Urinary bladder (tissue), 4 donors: Measurements from ENCODE around the gene CFAP141. TPM values are rescaled to one million over a fixed set of nuclear protein-coding genes. Genes with fewer than 3 reads are reported as not detected.
A peak's percentile ranks its signal among the peaks of the same experiment; 100 is the strongest.

Experiments
- DNase-seq: peaks from one replicate; pipeline ENCODE4 v3.0.0-alpha.2; 2015; ENCODE audit errors: extremely low spot score
- H3K27ac ChIP-seq: one replicate; pipeline ENCODE4 v1.5.1; 2013; ENCODE audit warnings: low read depth, mild to moderate bottlenecking, moderate library complexity
- H3K36me3 ChIP-seq: one replicate; pipeline ENCODE4 v1.6.1; 2013; ENCODE audit warnings: mild to moderate bottlenecking, moderate library complexity; ENCODE audit not compliant: insufficient read depth
- H3K4me1 ChIP-seq: one replicate; pipeline ENCODE4 v1.6.1; 2013; ENCODE audit warnings: mild to moderate bottlenecking, moderate library complexity; ENCODE audit not compliant: insufficient read depth
- H3K4me3 ChIP-seq: one replicate; pipeline ENCODE4 v1.5.1; 2013; ENCODE audit warnings: low read depth, low read length
- WGBS: extraction: QIAGEN DNeasy Blood & Tissue Kit; methylation state at CpG from one replicate; pipeline ENCODE4 v1.1.7; 2013; 5-methylcytosine and 5-hydroxymethylcytosine counted together
- polyA plus RNA-seq: library from polyadenylated mRNA; stranded (reverse); fragments of 200-250 nt; gene quantifications from one replicate; pipeline ENCODE4 v1.2.3, GENCODE V29; 2013
- total RNA-seq: library from RNA; depleted of rRNA; stranded (reverse); fragments of >200 nt; gene quantifications from one replicate; pipeline ENCODE4 v1.2.3, GENCODE V29; 2014
- donor health status: healthy with polysubstance abuse.
- donor health status: healthy.

CFAP141 gene
- total and polyA plus RNA-seq, 2 donors: not detected

DNA sequence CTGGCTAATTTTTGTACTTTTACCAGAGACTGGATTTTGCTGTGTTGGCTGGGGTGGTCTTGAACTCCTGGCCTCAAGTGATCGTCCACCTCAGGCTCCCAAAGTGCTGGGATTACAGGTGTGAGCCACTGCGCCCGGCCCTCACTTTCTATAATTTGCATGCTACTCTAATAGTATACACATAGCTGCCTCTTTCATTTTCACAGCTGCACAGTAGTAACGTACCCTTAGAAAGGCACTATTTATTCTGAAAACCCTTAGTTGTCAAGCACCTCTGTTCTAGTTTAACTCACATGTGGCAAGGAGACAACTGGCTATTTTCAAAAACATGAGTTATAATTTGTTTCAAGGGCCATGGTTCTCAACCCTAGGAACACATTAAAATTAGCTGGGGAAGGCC, 31.5 kb downstream of the CFAP141 start:
- 92% methylated on average over 4 of the region's 4 CpGs for WGBS

DNA sequence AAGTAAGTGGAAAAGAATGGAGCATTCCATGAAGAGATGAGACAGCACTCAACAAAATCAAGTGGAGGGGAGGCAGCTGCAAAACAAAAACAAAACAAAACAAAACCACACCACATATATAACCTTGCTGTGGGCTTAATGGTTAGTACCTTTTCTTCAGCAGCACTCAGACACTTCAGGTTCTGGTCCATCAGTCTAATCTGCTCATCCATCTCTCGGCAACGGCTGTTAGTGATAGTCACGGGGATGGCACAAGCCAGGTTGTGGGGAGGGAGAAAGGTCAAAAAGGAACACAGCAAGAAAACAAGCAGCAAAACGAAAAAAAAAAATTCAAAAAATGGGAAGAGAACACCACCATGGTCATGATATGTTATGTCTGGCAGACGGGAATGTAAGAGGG, 34.3 kb downstream of the CFAP141 start:
- WGBS: 91% methylated on average over 5 of the region's 5 CpGs
- H3K4me1 ChIP-seq: no peaks in the 10 kb centered on the region
- H3K36me3 ChIP-seq: peaks cover 2% of the 10 kb centered on the region
- H3K4me3 ChIP-seq: no peak overlapping the region
- H3K27ac ChIP-seq: no peak overlapping the region
- DNase-seq: no peak

More for the DNA sequence above, 31.5 kb downstream of the CFAP141 start:
- H3K4me3 ChIP-seq: no peak overlapping the region
- DNase-seq: no peak
- H3K4me1 ChIP-seq: peaks cover 2% of the 10 kb centered on the region
- H3K36me3 ChIP-seq: peaks cover under 1% of the 10 kb centered on the region
- H3K27ac ChIP-seq: no peak overlapping the region

DNA sequence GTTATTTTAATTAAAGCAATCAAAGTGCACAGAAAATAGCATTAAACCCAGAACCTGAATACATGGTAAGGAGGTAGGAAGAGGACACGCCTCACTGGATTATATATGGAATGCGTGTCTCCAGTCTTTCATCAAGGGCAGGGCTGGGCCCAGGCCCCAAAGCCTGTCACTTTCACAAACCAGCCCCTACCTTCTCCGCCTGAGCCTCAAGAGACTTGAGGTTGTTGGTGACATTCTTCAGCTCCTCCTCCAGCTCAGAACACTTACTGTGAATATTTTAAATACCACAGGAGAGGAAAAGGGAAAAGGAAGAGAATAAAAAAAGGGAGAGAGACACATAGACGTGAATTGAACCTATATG, 34.9 kb downstream of the CFAP141 start:
- no peak overlapping the region for H3K4me3 ChIP-seq
- no peak for DNase-seq
- WGBS: 88% methylated on average over 4 of the region's 4 CpGs
- H3K36me3 ChIP-seq: peaks cover 2% of the 10 kb centered on the region
- no peaks in the 10 kb centered on the region for H3K4me1 ChIP-seq
- H3K27ac ChIP-seq: no peak overlapping the region

DNA sequence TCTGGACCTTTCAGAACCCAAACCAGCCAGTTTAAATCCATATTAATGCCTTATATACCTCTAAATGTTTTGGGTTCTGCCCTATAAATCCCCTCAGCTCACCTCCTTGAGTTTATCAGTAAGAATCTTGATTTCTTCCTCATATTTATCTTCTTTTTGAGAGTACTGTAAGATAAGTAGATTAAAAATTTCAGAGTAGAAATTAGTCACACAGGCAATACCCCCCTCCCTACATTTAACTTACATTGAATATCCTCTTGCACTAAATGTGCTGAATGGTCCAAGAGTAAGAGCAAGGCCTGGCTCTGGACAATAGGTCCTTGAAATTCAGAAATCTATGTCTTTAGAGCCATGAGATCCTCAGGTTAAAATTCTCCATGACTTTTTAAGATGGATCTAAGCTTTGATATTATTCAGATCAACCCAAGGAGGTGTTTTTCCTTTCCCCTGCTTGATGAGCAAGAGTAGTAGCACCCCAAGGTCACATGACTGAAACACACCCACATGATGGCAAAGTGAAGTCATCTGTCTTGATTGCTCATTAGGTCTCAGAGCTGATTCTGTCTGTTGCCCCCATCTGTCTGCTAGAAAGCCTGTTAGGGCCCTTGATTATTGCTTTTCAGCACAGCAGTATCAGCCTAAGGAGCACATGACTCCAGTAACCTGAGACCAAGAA, 35.4 kb downstream of the CFAP141 start:
- Histone ChIP-seq H3K27ac (no peak overlapping the region), H3K36me3 (peaks cover 2% of the 10 kb centered on the region), H3K4me3 (no peak overlapping the region), H3K4me1 (no peaks in the 10 kb centered on the region)
- DNase-seq: no peak

DNA sequence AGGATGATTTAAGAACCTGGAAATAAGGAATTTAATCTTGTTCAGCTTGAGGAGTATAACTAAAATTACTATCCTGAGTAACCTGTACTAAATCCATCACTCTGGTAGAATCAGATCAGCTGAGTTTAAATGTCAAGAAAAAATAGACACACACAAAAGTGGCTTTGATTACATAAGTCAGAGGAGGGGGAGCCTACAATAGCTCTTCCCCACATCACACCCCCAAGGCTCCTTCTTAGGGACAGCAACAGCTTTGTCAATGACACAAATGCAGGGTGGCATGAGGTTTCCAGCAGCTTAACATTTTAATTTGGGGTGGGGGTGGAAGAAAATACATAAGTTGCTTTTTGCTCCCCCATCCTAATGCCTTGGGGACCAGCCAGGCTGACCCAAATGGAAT, 38.7 kb downstream of the CFAP141 start:
- Histone ChIP-seq H3K4me1 (no peaks in the 10 kb centered on the region), H3K27ac (no peak overlapping the region), H3K36me3 (peaks cover 2% of the 10 kb centered on the region), H3K4me3 (no peak overlapping the region)
- DNase-seq: no peak

DNA sequence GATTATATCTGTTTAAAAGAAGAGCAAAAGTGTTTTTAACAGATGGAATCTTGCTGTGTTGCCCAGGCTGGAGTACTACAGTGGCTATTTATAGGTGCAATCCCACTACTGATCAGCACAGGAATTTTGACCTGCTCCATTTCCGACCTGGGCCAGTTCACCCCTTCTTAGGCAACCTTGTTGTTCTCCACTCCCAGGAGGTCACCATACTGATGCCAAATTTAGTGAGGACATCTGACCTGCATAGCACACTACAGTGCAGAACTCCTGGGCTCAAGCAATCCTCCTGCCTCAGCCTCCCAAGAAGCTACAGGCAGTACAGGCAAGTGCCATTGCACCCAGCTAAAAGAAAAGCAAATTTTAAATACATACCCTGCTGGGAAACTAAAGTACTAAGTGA, 39.9 kb downstream of the CFAP141 start:
- no peak overlapping the region for H3K27ac ChIP-seq
- no peaks in the 10 kb centered on the region for H3K4me1 ChIP-seq
- H3K4me3 ChIP-seq: no peak overlapping the region
- peaks cover 2% of the 10 kb centered on the region for H3K36me3 ChIP-seq
- 91% methylated on average over 1 of the region's 1 CpG for WGBS
- DNase-seq: no peak

DNA sequence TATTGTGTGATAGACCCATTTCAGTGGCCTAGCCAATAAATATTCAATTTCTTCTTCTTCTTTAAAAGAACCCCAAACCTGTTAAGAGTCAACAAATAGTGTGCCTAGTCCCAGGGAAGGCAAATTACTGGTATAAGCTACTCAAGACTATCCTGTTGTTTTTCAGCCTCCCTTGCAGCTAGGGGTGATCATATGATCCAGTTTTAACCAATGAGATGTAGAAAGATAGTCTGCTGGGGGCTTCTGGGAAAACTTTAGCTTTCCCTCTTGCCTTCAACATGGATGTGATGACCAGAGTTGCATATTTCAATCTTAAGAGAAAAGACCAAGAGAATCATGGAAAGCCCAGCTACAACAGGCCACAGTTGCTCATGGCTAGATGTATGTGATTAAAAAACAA, 46.6 kb downstream of the CFAP141 start:
- Histone ChIP-seq H3K4me1 (no peaks in the 10 kb centered on the region), H3K36me3 (no peaks in the 10 kb centered on the region), H3K4me3 (no peak overlapping the region), H3K27ac (no peak overlapping the region)
- DNase-seq: no peak

DNA sequence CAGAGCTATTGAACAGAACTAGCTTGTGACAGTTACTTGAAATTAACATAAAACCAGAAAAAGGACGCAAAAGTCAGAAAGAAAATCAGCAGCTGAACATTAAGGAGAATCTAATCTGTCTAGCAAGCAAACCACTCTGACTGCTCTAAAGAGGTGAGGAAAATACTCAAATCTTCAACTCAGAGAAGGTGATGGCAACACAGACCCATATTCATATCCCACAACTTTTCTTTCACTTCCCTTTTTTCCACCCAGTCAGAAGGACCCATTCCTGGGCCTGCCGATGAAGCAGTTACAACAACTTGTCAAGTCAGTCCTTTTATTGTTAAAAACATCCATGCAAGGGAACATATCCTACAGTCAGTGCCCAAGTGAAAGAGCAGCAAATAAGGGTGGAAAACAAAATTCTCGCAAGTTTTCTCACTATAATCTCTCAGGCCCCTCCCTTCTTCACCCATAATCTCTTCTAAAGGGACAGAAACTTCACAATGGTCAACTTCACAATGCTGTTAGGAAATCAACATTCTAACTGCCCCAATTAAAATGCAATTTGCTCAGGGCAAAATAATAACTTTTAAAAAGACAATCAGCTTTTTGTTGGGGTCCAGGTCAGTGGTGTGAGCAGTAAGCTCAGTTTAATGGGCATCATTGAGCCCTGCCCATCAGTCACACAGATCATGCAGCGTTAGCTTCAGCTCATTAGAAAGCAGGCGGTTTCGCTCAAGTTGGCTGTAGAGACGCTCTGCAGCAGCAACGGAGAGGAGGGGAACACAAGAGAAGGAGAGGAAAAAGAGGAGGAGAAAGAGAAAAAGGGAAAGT, 47.6 kb downstream of the CFAP141 start:
- H3K36me3 ChIP-seq: no peaks in the 10 kb centered on the region
- DNase-seq: no peak
- WGBS: 78% methylated on average over 8 of the region's 8 CpGs
- no peaks in the 10 kb centered on the region for H3K4me1 ChIP-seq
- H3K4me3 ChIP-seq: no peak overlapping the region
- peak overlapping the region; percentile 4 for H3K27ac ChIP-seq

DNA sequence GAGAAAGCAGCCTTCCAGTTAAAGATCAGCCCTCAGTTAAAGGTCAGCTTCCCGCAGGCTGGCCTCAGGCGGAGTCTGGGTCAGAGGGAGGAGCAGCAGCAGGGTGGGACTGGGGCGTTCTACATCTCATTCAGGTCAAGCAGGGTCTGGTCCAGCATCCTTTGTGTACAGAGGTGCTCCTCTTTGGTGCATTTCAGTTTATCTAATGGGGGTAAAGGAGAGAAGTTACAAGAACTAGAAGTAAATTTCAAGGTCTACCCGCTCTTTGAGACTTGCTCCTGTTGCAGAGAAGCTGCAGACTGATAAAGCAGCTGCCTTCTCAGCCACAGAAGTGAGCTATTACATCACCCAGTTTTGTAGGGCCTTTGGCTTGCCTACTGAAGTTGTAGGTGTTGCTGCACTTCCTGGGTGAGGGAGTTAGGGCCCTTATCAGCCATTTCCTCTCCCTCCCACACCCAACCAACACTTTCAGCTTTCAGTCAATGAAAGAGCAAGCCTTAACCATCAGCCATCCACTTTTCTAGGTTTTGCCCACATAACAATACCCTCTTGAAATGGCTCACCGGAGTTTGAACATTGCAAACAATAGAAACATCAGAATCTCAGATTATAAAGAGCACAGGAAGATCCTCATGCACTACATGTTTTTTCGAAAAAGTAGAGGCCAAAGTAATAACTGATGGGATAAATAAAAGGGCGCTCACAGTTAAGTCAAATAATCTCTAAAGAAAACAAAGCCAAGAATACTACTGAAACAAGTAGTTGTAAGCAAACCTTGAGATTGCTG, 48.4 kb downstream of the CFAP141 start:
- WGBS: 57% methylated on average over 7 of the region's 7 CpGs
- Histone ChIP-seq H3K4me1 (no peaks in the 10 kb centered on the region), H3K27ac (peak overlapping the region; percentile 4), H3K4me3 (no peak overlapping the region), H3K36me3 (no peaks in the 10 kb centered on the region)
- no peak for DNase-seq

DNA sequence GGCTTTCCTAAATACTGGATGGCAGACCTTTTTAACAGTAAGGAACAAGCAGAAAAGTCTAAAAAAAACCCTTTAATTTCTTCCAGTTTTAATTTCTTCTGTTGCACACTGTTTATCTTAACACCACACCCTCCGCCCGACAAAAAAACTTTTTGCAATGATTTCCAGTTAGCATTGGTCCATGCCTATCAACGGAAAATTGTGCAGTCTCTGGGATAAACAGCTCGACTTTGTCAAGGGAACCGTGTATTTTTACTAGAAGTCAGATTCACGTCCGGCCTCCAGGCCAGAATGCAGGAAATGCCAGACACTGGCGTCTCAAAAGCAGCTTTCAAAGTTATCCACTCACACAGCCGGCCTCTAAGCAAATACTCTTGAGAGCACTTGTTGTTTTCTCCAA, 50.9 kb downstream of the CFAP141 start:
- Histone ChIP-seq H3K36me3 (no peaks in the 10 kb centered on the region), H3K4me1 (no peaks in the 10 kb centered on the region), H3K27ac (peak overlapping the region; percentile 43), H3K4me3 (no peak overlapping the region)
- 8% methylated on average over 9 of the region's 9 CpGs for WGBS
- DNase-seq: peak; percentile 51

DNA sequence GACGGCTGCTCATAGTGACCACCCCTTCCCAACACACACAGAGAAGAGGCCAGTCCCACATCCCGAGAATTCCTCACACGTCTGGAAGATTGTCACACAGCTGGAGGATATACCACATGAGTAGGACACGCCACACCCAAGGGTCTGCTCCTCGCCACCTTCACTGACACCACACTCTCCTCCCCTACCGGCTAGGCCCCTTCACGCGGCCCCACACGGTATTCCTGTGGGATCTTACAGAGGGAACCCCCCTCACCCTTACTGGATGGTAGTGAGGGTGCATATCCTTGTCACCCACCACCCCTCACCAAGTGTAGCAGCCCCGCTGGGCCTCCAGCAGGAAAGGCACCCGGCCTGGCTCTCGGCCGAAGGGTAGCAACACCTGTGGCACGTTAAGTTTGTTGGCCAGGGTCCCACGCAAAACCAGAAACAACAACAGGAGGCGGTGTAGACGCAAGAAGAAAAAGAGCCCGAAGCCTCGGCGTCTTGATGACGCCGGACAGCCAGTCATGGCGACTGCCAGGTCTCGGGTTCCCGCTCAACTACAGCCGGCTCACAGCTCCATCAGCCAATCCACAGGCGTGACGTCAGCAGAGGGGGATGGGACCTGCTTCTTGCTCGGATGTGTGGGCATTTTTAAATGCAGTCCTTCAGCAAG, 51.5 kb downstream of the CFAP141 start, which contains the start of gene NUP210L:
NUP210L (minus strand) TSS at position 540 of the 658 bp plus-strand sequence.
- no peak within 1 kb of the TSS for H3K4me3 ChIP-seq
- peak within 1 kb of the TSS; percentile 43 for H3K27ac ChIP-seq
- no peaks in the 10 kb centered on the region for H3K4me1 ChIP-seq
- DNase-seq: peak; percentile 21
- 50% methylated on average over 29 of the region's 29 CpGs for WGBS
- no peaks in the 10 kb centered on the region for H3K36me3 ChIP-seq

DNA sequence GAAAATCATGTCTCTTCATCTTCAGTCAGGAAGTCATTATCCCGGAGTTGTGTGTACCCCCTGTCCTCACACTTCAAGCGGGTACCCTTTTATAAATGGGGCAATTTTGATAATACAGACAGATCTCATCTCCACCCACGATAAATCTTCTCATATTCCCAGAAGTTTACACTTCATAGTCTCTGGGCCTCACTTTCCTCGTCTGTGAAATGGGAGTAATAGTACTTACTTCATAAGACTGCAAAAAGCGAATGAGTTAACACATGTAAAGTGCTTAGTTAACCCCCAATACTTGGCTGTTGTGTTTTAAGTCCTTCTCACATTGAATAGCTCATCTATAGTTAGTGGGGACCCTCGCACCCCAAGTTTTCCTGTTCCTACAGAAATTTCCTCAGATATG, 52.1 kb downstream of the CFAP141 start:
- 97% methylated on average over 6 of the region's 6 CpGs for WGBS
- H3K4me3 ChIP-seq: no peak overlapping the region
- H3K27ac ChIP-seq: no peak overlapping the region
- H3K36me3 ChIP-seq: no peaks in the 10 kb centered on the region
- DNase-seq: no peak
- no peaks in the 10 kb centered on the region for H3K4me1 ChIP-seq

DNA sequence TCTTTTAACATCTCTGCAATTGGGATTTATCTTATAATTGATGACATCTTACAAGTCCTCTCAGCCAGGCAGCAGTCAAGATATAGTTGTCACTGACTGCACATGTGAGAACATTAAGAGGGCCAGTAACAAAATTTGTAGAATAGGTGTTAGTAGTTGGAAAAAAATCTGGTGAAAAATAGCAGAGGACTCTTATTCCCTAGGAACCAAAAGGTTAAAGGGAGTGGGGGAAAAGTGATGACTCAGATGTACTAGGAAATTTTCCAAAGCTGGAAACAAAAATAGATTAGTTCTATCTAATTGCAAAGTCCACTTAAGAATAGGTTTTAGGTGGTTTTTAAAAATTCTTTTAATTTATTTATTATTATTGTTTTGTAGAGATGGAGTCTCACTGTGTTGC, 54.8 kb downstream of the CFAP141 start:
- Histone ChIP-seq H3K4me3 (no peak overlapping the region), H3K36me3 (no peaks in the 10 kb centered on the region), H3K4me1 (no peaks in the 10 kb centered on the region), H3K27ac (no peak overlapping the region)
- no peak for DNase-seq
